Suprapubic skin (tissue), 4 donors: Measurements from ENCODE around the gene ICA1. TPM values are rescaled to one million over a fixed set of nuclear protein-coding genes. Genes with fewer than 3 reads are reported as not detected.

Source experiments
- DNase-seq, 2 donors: peaks; one replicate each; pipeline ENCODE4 v3.0.0-alpha.2; 2019; ENCODE audit warnings: low spot score in 2 of 2
- H3K27ac ChIP-seq: fragments of 200-600 bp; sonication (generic); one replicate; pipeline ENCODE4 v1.5.1; 2019
- H3K27me3 ChIP-seq: fragments of 200-600 bp; sonication (generic); one replicate; pipeline ENCODE4 v1.5.1; 2019
- H3K36me3 ChIP-seq: fragments of 200-600 bp; sonication (generic); one replicate; pipeline ENCODE4 v1.5.1; 2019
- H3K4me1 ChIP-seq: fragments of 200-600 bp; sonication (generic); one replicate; pipeline ENCODE4 v1.5.1; 2019
- H3K4me3 ChIP-seq: fragments of 200-600 bp; sonication (generic); one replicate; pipeline ENCODE4 v1.5.1; 2019; ENCODE audit warnings: mild to moderate bottlenecking
- H3K9me3 ChIP-seq: fragments of 200-600 bp; sonication (generic); one replicate; pipeline ENCODE4 v1.5.1; 2019
- CTCF ChIP-seq, 2 donors: fragments of 200-600 bp in 1 of 2; fragments of 450-650 bp in 1 of 2; sonication (generic) in 1 of 2; IDR thresholded peaks; one replicate each; pipeline ENCODE4 v1.5.1; 2016 to 2019; ENCODE audit warnings: antibody characterized with exemption in 2 of 2, mild to moderate bottlenecking in 1 of 2, moderate library complexity in 1 of 2
- EP300 ChIP-seq: sonication (generic); formaldehyde crosslinking; IDR thresholded peaks from one replicate; pipeline ENCODE4 v1.6.1; 2017; ENCODE audit warnings: antibody characterized with exemption
- POLR2A ChIP-seq, 2 donors: fragments of 450-650 bp; IDR thresholded peaks; one replicate each; pipeline ENCODE4 v1.6.1; 2017; ENCODE audit warnings: antibody characterized with exemption in 2 of 2, mild to moderate bottlenecking in 2 of 2, moderate library complexity in 2 of 2
- POLR2AphosphoS5 ChIP-seq, 3 donors: sonication (generic); formaldehyde crosslinking; IDR thresholded peaks; one replicate each; pipeline ENCODE4 v1.6.1; 2017; ENCODE audit warnings: antibody characterized with exemption in 3 of 3
- WGBS: methylation state at CpG from one replicate; pipeline ENCODE4 v1.1.5; 2018; 5-methylcytosine and 5-hydroxymethylcytosine counted together
- total RNA-seq, 4 donors: library from RNA; depleted of rRNA; stranded (reverse); fragments of >200 nt; gene quantifications; one replicate each; pipeline ENCODE4 v1.1.0, GENCODE V29; 2016

The ICA1 gene
- total RNA-seq, 4 donors from 2014 or later, result 22.3 to 140 (median 38.8) TPM

- no peaks in the 10 kb centered on the region for H3K9me3 ChIP-seq
- no peaks in the 10 kb centered on the region for H3K4me1 ChIP-seq
- H3K4me3 ChIP-seq, result no peak overlapping the region
- no peaks in the 10 kb centered on the region for H3K36me3 ChIP-seq
- H3K27ac ChIP-seq, result no peak overlapping the region
- 96% methylated on average over 3 of the region's 3 CpGs for WGBS
- H3K27me3 ChIP-seq, result no peaks in the 10 kb centered on the region
- no peak for DNase-seq
- TF ChIP-seq EP300 (no peak), CTCF (IDR thresholded peaks at IDR 0.05) (no peak), POLR2AphosphoS5 (IDR thresholded peaks at IDR 0.05) (no peak), POLR2A (IDR thresholded peaks at IDR 0.05) (no peak)
Observed at GRCh38 chr7:8282162-8282561, 20.2 kb upstream of the ICA1 start.

- Histone ChIP-seq H3K27ac (no peak overlapping the region), H3K36me3 (no peaks in the 10 kb centered on the region), H3K4me3 (no peak overlapping the region), H3K27me3 (no peaks in the 10 kb centered on the region), H3K9me3 (no peaks in the 10 kb centered on the region), H3K4me1 (no peaks in the 10 kb centered on the region)
- no peak for TF ChIP-seq POLR2AphosphoS5 (IDR thresholded peaks at IDR 0.05)
- 78% methylated on average over 2 of the region's 2 CpGs for WGBS
- no peak for DNase-seq
Observed at GRCh38 chr7:8278183-8278582, 16.2 kb upstream of the ICA1 start.

- no peak for DNase-seq
- Histone ChIP-seq H3K36me3 (no peaks in the 10 kb centered on the region), H3K9me3 (no peaks in the 10 kb centered on the region), H3K4me1 (no peaks in the 10 kb centered on the region), H3K27me3 (no peaks in the 10 kb centered on the region), H3K4me3 (no peak overlapping the region), H3K27ac (no peak overlapping the region)
- WGBS, result 85% methylated on average over 3 of the region's 3 CpGs
- no peak for TF ChIP-seq POLR2AphosphoS5 (IDR thresholded peaks at IDR 0.05)
- no peak for TF ChIP-seq EP300
- no peak for TF ChIP-seq CTCF (IDR thresholded peaks at IDR 0.05)
- TF ChIP-seq POLR2A (IDR thresholded peaks at IDR 0.05), result no peak
Observed at GRCh38 chr7:8277394-8277982, 15.5 kb upstream of the ICA1 start.

- no peaks in the 10 kb centered on the region for H3K36me3 ChIP-seq
- H3K27me3 ChIP-seq, result no peaks in the 10 kb centered on the region
- TF ChIP-seq POLR2AphosphoS5 (IDR thresholded peaks at IDR 0.05) (no peak), EP300 (no peak), CTCF (IDR thresholded peaks at IDR 0.05) (no peak), POLR2A (IDR thresholded peaks at IDR 0.05) (no peak)
- no peaks in the 10 kb centered on the region for H3K4me1 ChIP-seq
- no peak overlapping the region for H3K4me3 ChIP-seq
- 84% methylated on average over 2 of the region's 2 CpGs for WGBS
- DNase-seq, result no peak
- no peak overlapping the region for H3K27ac ChIP-seq
- no peaks in the 10 kb centered on the region for H3K9me3 ChIP-seq
Observed at GRCh38 chr7:8274589-8274988, 12.6 kb upstream of the ICA1 start.

- H3K36me3 ChIP-seq, result no peaks in the 10 kb centered on the region
- no peaks in the 10 kb centered on the region for H3K4me1 ChIP-seq
- no peak for TF ChIP-seq POLR2A (IDR thresholded peaks at IDR 0.05)
- TF ChIP-seq CTCF (IDR thresholded peaks at IDR 0.05), result no peak
- no peak overlapping the region for H3K4me3 ChIP-seq
- no peak for DNase-seq
- no peaks in the 10 kb centered on the region for H3K9me3 ChIP-seq
- no peaks in the 10 kb centered on the region for H3K27me3 ChIP-seq
- H3K27ac ChIP-seq, result no peak overlapping the region
Observed at GRCh38 chr7:8271960-8272359, 10.0 kb upstream of the ICA1 start.

GRCh38 chr7:8263048-8263447 lies 1.1 kb upstream of the ICA1 start:
- peaks cover 18% of the 10 kb centered on the region for H3K4me1 ChIP-seq
- H3K4me3 ChIP-seq, result no peak overlapping the region
- peaks cover 19% of the 10 kb centered on the region for H3K27me3 ChIP-seq
- WGBS, result 74% methylated on average over 7 of the region's 7 CpGs
- no peaks in the 10 kb centered on the region for H3K36me3 ChIP-seq
- TF ChIP-seq EP300 (no peak), POLR2AphosphoS5 (IDR thresholded peaks at IDR 0.05) (no peak), POLR2A (IDR thresholded peaks at IDR 0.05) (no peak), CTCF (IDR thresholded peaks at IDR 0.05) (no peak)
- no peak for DNase-seq
- H3K27ac ChIP-seq, result no peak overlapping the region
- H3K9me3 ChIP-seq, result no peaks in the 10 kb centered on the region
